ENCODE measurements around the gene CCT4.

DNA sequence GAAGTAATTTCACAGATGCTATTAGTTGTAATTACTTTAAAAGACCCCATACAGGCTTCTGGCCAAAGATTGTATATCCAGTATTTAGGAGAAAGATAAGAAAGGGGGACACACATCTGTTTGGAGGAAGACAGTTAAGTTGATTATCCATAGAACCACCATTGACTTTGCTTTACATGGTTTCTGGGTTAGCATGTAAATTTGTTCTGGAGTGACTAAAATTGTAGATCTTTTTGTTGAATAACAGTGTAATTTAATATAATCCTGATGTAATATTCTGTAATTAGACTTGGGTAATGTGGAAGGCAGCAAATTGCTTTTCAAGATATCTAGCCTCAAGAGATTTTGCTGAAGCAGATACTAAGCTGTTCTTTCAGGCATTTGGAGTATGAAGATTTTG lies 34.3 kb upstream of the CCT4 start:
- TF ChIP-seq FOXA1 (IDR thresholded peaks at IDR 0.05) (no peak), ZNF384 (IDR thresholded peaks at IDR 0.05) (no peak), FOXK2 (IDR thresholded peaks at IDR 0.05) (no peak), BHLHE40 (IDR thresholded peaks at IDR 0.05; ENCODE audit: borderline replicate concordance) (no peak), SP1 (IDR thresholded peaks at IDR 0.05) (no peak)
